GM19372 (cell line): Measurements from ENCODE around the gene NSMCE3.

Experiments used
- ATAC-seq: cut with Tn5 transposase; IDR thresholded peaks from one replicate; pipeline ENCODE4 v1.9.1; 2021; ENCODE audit warnings: mild to moderate bottlenecking, low read depth, moderate library complexity; ENCODE audit not compliant: unreplicated experiment

NSMCE3 gene

GRCh38 chr15:29223640-29224039, 46.0 kb downstream of the NSMCE3 start:
- ATAC-seq, result no peak

DNA sequence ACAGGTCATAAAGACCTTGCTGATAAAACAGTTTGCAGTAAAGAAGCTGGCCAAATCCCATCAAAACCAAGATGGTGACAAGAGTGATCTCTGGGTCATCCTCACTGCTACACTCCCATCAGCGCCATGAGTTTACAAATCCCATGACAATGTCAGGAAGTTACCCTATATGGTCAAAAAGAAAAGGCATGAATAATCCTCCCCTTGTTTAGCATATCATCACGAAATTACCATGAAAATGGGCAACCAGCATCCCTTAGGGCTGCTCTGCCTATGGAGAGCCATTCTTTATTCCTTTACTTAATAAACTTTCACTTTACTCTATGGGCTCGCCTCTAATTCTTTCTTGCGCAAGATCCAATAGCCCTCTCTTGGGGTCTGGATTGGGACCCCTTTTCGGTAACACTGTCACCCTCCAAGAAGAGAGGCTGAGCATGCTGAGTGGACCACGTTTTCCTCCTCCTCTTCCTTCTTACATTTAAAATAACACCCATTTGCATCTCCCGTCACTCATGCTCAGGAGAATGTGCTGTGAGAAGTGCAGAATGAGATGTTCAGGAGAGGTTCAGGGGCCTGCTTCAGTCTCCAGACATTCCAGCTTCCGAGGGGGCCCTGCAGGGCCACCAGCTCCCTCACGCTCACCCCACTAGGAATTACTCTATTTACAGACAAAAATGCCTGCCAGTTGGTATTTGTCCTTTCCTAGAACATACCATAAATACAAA, 47.3 kb downstream of the NSMCE3 start:
- no peak for ATAC-seq

GRCh38 chr15:29220852-29221251, 48.8 kb downstream of the NSMCE3 start:
- no peak for ATAC-seq

DNA sequence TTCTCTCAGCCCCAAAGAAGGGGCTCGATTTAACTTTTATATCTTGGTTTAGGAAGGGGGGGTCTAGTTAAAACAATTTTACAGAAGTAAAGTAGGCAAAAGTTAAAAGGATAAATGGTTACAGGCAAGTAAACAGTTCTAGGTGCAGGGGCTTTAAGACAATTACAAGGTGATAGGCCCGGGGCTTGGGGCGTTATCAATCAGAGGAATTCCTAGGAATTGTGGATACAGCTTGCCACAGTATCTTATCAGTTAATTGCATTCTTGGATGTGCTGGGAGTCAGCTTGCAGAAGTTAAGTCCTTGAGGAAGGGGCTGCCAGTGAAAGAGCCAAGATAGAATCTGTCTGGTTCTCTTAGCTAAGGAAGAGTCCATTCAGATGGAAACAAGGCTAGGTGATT, 52.7 kb downstream of the NSMCE3 start:
- ATAC-seq, result no peak
